Activated CD8-positive, alpha-beta T cell treated with anti-CD3 and anti-CD28 coated beads for 36 hours (primary cell): ENCODE data around the gene MARCHF9. TPM values are rescaled to one million over a fixed set of nuclear protein-coding genes. Genes with fewer than 3 reads are reported as not detected.

Experiments used
- ATAC-seq: fragments of 200-7000 bp; cut with Tn5 transposase; one replicate; pipeline ENCODE4 v1.10.0; 2021; ENCODE audit warnings: mild to moderate bottlenecking, moderate library complexity
- CTCF ChIA-PET: fragments of 350-600 bp; sonication (Branson Sonifier 250); formaldehyde crosslinking; loops from one replicate; lab custom pipeline; 2021; ENCODE audit warnings: antibody characterized with exemption; lab: Charles Lee
- POLR2A ChIA-PET: fragments of 350-600 bp; sonication (Branson Sonifier 250); formaldehyde crosslinking; loops from one replicate; lab custom pipeline; 2021; ENCODE audit warnings: antibody characterized with exemption; lab: Charles Lee
- DNase-seq: peaks from one replicate; pipeline ENCODE4 v3.0.0-alpha.2; 2020
- H3K27ac Mint-ChIP-seq: one replicate; pipeline ENCODE4 v1.8.0; 2021; ENCODE audit warnings: mild to moderate bottlenecking, mixed read lengths
- H3K27me3 Mint-ChIP-seq: one replicate; pipeline ENCODE4 v1.8.0; 2021; ENCODE audit warnings: mixed read lengths
- H3K36me3 Mint-ChIP-seq: one replicate; pipeline ENCODE4 v1.8.0; 2021; ENCODE audit warnings: low read depth, mixed read lengths
- H3K4me1 Mint-ChIP-seq: one replicate; pipeline ENCODE4 v1.8.0; 2021; ENCODE audit warnings: low read depth, mixed read lengths
- H3K4me3 Mint-ChIP-seq: one replicate; pipeline ENCODE4 v1.8.0; 2021; ENCODE audit warnings: mild to moderate bottlenecking, moderate library complexity, mixed read lengths
- H3K9me3 Mint-ChIP-seq: one replicate; pipeline ENCODE4 v1.8.0; 2021; ENCODE audit warnings: mixed read lengths
- CTCF ChIP-seq: fragments of 200-600 bp; IDR thresholded peaks from one replicate; pipeline ENCODE4 v1.8.0; 2022; ENCODE audit warnings: antibody characterized with exemption, mild to moderate bottlenecking
- intact Hi-C: fragments of 100-400 bp; cut with micrococcal nuclease; formaldehyde crosslinking; loops from one replicate; pipeline ENCODE4 v1.10.0; 2022
- total RNA-seq, 2 experiments: library from RNA; stranded (reverse); gene quantifications; one replicate each; pipeline ENCODE4 v1.2.3, GENCODE V29; 2021

Gene MARCHF9
- total RNA-seq, 2 experiments from 2014 or later: 23.4 to 24.3 TPM

- DNase-seq (no peak), ATAC-seq (no peak)
- Mint-ChIP-seq H3K36me3 (peaks cover 27% of the 10 kb centered on the region), H3K27ac (no peak overlapping the region), H3K4me3 (no peak overlapping the region), H3K4me1 (peaks cover 6% of the 10 kb centered on the region), H3K9me3 (no peaks in the 10 kb centered on the region), H3K27me3 (no peaks in the 10 kb centered on the region)
- CTCF ChIA-PET: interaction anchor here (0.8 to 1.8 kb wide), 4 partner anchors 10 to 18 kb away, joined by 3 to 4 read pairs (median 3); no protein-coding TSS in a partner anchor
- no peak for TF ChIP-seq CTCF
- POLR2A ChIA-PET: interaction anchor here (0.7 to 1.5 kb wide), 4 partner anchors 19 to 160 kb away, joined by 3 to 4 read pairs (median 3); partner anchors contain the start of gene TSPAN31
- intact Hi-C loops: no loop called here
These were observed 31.9 kb upstream of the MARCHF9 start for GRCh38 chr12:57722716-57723629.

DNA sequence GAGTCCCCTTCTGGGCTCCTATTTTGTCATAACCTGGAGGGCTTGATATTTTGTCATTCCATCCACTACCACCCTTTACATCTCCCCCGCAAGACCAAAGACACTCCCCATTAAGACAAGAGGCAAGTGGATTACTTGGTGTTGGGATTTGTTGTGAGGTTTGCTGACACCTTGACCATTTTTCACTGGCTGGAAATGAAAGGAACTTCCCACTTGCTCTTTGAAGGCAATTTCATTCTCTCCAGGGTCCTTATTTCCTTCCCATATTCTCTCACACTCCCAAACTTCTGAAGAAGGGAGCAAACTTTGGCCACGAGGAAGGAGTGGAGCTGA, 31.3 kb upstream of the MARCHF9 start:
- Mint-ChIP-seq H3K36me3 (peaks cover 25% of the 10 kb centered on the region), H3K27me3 (no peaks in the 10 kb centered on the region), H3K9me3 (no peaks in the 10 kb centered on the region), H3K27ac (no peak overlapping the region), H3K4me3 (no peak overlapping the region), H3K4me1 (peaks cover 6% of the 10 kb centered on the region)
- intact Hi-C loops: no loop called here
- no peak for DNase-seq
- ChIA-PET CTCF (interaction anchor here (0.8 to 1.8 kb wide), 4 partner anchors 10 to 19 kb away, joined by 3 to 4 read pairs (median 3); no protein-coding TSS in a partner anchor), POLR2A (interaction anchor here (0.9 to 1.5 kb wide), 6 partner anchors 17 to 161 kb away, joined by 3 to 4 read pairs (median 3); partner anchors contain the start of genes OS9 and TSPAN31)
- no peak for ATAC-seq
- no peak for TF ChIP-seq CTCF

DNA sequence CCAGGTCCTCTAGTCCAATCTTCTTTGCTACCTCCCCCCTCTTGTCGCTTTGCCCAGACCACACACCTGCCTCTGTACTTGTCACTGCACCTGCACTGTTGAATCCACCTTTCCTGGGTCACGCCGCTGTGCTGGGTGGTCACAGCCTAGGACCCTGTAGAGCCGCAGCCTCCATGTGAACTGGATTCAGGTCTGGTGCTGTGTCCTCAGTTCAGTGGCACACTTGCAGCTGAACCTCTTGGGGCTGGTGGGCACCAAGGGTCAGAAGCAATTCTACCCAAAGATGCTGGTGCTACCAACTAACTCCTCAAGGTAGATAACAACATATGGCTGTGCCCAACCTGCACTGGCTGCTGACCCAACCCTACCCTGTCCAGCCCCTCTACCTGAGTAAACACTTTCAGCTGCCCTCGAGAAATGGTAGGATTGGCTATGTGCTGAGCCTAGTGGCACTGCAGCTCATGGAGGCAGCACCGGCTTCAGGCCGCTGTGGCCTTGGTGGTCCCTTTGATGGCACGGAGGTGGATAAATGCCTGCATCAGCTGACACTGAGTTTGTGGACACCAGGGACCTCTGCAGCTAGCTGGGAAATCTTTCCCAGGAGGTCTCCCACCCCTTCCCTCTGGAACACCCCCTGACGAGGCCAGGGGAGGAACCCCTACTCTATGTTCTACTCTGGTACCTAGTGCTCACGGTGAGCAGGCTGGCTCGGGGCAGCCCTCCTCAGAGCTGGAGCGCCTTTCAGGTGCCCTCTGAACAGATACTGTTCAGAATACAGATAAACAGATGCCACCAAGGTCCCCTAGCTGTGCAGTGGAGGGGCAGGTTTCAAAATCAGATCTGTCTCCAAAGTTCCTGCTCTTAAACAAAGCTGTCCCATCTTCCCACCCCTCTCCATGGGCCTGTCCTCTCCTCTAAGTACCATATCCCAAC, 30.6 kb upstream of the MARCHF9 start:
- no peak for TF ChIP-seq CTCF
- intact Hi-C loops: no loop called here
- Mint-ChIP-seq H3K4me3 (no peak overlapping the region), H3K9me3 (no peaks in the 10 kb centered on the region), H3K27ac (no peak overlapping the region), H3K27me3 (no peaks in the 10 kb centered on the region), H3K4me1 (peaks cover 6% of the 10 kb centered on the region), H3K36me3 (peaks cover 23% of the 10 kb centered on the region)
- ATAC-seq (peak; percentile 21), DNase-seq (no peak)
- ChIA-PET POLR2A (interaction anchor here (0.9 to 1.5 kb wide), 8 partner anchors 12 to 162 kb away, joined by 3 to 4 read pairs (median 3); partner anchors contain the start of genes OS9 and TSPAN31), CTCF (interaction anchor here (1.8 kb wide), 1 partner anchor 12 kb away, joined by 4 read pairs; no protein-coding TSS in a partner anchor)

DNA sequence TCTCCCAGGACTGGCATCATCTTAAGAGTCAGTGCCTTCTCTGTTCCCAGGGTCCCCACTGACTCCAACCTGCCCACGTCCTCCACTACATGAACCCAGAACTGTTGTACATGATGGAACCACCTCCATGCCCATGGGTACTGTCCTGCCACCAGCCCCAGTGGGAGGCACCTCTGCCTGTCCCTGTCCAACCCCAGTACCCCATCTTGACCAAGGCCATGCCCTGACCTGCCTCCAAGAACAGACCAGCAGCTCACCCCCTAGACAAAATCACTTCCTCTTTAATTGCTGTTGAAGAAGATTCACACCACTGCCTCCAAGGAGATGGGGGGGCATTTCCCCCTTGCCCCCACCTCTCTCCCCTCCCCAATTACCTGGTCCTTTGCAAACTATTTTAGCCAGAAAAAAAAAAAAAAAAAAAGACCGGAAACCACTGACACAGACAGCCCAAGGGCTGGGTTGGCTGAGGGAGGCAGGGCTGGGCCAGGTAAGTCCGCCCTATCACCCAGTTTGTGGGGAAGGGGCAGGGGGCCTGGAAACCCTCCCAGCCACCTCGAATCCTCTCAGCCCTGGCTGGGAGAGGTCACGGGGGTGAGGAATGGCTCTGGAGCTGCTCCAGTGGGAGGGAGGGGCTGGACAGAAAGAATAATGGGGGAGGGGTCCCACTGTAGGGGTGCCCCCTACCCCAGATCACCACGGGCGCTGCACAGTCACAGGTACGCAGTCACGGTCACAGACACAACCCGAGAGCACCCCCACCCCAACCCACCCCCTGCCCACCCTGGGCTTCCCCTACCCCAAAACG, 29.8 kb upstream of the MARCHF9 start:
- POLR2A ChIA-PET: interaction anchor here (0.9 to 1.4 kb wide), 5 partner anchors 12 to 150 kb away, joined by 3 read pairs; partner anchors contain the start of gene OS9
- Mint-ChIP-seq H3K27me3 (no peaks in the 10 kb centered on the region), H3K36me3 (peaks cover 25% of the 10 kb centered on the region)

More for the DNA sequence above, 29.8 kb upstream of the MARCHF9 start:
- Mint-ChIP-seq H3K27ac (no peak overlapping the region), H3K4me1 (peaks cover 6% of the 10 kb centered on the region), H3K9me3 (no peaks in the 10 kb centered on the region), H3K4me3 (no peak overlapping the region)
- intact Hi-C loops: no loop called here
- no peak for DNase-seq
- ATAC-seq: no peak
- no peak for TF ChIP-seq CTCF
- CTCF ChIA-PET: interaction anchor here (1.4 to 1.5 kb wide), 2 partner anchors 16 to 69 kb away, joined by 3 to 8 read pairs; no protein-coding TSS in a partner anchor
